ENCODE results near the gene CREB5. TPM values are rescaled to one million over a fixed set of nuclear protein-coding genes. Genes with fewer than 3 reads are reported as not detected.
A peak's percentile ranks its signal among the peaks of the same experiment; 100 is the strongest.

CREB5 gene
- total and polyA plus RNA-seq, 2 experiments from 2014 or later = 2.4 to 4.4 TPM

DNA sequence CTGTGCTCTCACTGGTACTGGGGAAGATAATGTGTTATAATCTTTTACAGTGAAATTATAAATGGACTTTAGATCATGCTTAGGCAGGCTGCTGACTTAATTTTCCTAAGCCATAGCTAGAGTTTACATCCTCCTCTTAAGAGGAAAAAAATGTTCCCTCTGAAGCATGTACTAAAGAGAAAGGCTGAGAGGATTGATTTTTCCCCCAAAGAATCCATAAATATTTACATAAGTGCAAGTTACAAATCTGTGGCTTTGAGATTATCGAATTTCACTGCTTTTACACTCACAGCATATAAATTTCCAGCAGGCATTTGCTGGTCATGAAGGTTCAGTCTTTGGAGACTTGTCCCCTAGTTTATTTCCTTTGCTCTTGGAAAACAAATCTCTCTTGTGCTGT is 43.7 kb downstream of the CREB5 start:
- Histone ChIP-seq H3K4me1 (ENCODE audit: insufficient read depth) (peaks cover 18% of the 10 kb centered on the region), H3K79me2 (replicated peaks; ENCODE audit: insufficient read depth) (no peaks in the 10 kb centered on the region), H2AFZ (peak overlapping the region; percentile 4; the same call in 1 of the 2 replicates), H3K4me2 (peak overlapping the region; percentile 68; the same call in 1 of the 2 replicates), H3K36me3 (ENCODE audit: insufficient read depth) (no peaks in the 10 kb centered on the region), H3K27me3 (ENCODE audit: insufficient read depth) (no peaks in the 10 kb centered on the region), H3F3A (replicated peaks; ENCODE audit: low read depth) (no peaks in the 10 kb centered on the region), H3K27ac (ENCODE audit: low read depth) (no peak overlapping the region), H3K4me3 (no peak overlapping the region), H4K20me1 (replicated peaks; ENCODE audit: insufficient read depth) (no peaks in the 10 kb centered on the region), H3K9me2 (ENCODE audit: insufficient read depth) (no peaks in the 10 kb centered on the region)
- Mint-ChIP-seq H3K9me3 (no peaks in the 10 kb centered on the region), H3K36me3 (ENCODE audit: low read depth) (no peaks in the 10 kb centered on the region), H3K27ac (no peak overlapping the region), H3K27me3 (ENCODE audit: insufficient read depth, low read depth, poor library complexity) (peaks cover 3% of the 10 kb centered on the region), H3K4me3 (no peak overlapping the region), H3K4me1 (peaks cover 20% of the 10 kb centered on the region)
- ATAC-seq (no peak), DNase-seq (ENCODE audit: low spot score) (no peak)
- TF ChIP-seq EZH2 (IDR thresholded peaks at IDR 0.05; ENCODE audit: low read depth, unreplicated experiment) = no peak
- TF ChIP-seq, protein P1, sequence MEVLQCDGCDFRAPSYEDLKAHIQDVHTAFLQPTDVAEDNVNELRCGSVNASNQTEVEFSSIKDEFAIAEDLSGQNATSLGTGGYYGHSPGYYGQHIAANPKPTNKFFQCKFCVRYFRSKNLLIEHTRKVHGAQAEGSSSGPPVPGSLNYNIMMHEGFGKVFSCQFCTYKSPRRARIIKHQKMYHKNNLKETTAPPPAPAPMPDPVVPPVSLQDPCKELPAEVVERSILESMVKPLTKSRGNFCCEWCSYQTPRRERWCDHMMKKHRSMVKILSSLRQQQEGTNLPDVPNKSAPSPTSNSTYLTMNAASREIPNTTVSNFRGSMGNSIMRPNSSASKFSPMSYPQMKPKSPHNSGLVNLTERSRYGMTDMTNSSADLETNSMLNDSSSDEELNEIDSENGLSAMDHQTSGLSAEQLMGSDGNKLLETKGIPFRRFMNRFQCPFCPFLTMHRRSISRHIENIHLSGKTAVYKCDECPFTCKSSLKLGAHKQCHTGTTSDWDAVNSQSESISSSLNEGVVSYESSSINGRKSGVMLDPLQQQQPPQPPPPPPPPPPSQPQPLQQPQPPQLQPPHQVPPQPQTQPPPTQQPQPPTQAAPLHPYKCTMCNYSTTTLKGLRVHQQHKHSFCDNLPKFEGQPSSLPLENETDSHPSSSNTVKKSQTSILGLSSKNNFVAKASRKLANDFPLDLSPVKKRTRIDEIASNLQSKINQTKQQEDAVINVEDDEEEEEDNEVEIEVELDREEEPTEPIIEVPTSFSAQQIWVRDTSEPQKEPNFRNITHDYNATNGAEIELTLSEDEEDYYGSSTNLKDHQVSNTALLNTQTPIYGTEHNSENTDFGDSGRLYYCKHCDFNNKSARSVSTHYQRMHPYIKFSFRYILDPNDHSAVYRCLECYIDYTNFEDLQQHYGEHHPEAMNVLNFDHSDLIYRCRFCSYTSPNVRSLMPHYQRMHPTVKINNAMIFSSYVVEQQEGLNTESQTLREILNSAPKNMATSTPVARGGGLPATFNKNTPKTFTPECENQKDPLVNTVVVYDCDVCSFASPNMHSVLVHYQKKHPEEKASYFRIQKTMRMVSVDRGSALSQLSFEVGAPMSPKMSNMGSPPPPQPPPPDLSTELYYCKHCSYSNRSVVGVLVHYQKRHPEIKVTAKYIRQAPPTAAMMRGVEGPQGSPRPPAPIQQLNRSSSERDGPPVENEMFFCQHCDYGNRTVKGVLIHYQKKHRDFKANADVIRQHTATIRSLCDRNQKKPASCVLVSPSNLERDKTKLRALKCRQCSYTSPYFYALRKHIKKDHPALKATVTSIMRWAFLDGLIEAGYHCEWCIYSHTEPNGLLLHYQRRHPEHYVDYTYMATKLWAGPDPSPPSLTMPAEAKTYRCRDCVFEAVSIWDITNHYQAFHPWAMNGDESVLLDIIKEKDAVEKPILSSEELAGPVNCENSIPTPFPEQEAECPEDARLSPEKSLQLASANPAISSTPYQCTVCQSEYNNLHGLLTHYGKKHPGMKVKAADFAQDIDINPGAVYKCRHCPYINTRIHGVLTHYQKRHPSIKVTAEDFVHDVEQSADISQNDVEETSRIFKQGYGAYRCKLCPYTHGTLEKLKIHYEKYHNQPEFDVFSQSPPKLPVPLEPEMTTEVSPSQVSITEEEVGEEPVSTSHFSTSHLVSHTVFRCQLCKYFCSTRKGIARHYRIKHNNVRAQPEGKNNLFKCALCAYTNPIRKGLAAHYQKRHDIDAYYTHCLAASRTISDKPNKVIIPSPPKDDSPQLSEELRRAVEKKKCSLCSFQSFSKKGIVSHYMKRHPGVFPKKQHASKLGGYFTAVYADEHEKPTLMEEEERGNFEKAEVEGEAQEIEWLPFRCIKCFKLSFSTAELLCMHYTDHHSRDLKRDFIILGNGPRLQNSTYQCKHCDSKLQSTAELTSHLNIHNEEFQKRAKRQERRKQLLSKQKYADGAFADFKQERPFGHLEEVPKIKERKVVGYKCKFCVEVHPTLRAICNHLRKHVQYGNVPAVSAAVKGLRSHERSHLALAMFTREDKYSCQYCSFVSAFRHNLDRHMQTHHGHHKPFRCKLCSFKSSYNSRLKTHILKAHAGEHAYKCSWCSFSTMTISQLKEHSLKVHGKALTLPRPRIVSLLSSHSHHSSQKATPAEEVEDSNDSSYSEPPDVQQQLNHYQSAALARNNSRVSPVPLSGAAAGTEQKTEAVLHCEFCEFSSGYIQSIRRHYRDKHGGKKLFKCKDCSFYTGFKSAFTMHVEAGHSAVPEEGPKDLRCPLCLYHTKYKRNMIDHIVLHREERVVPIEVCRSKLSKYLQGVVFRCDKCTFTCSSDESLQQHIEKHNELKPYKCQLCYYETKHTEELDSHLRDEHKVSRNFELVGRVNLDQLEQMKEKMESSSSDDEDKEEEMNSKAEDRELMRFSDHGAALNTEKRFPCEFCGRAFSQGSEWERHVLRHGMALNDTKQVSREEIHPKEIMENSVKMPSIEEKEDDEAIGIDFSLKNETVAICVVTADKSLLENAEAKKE (CRISPR knock-in tag; IDR thresholded peaks at IDR 0.05) = no peak
- TF ChIP-seq POLR2AphosphoS5 (IDR thresholded peaks at IDR 0.05; ENCODE audit: low read depth) = no peak
- TF ChIP-seq, protein P2, sequence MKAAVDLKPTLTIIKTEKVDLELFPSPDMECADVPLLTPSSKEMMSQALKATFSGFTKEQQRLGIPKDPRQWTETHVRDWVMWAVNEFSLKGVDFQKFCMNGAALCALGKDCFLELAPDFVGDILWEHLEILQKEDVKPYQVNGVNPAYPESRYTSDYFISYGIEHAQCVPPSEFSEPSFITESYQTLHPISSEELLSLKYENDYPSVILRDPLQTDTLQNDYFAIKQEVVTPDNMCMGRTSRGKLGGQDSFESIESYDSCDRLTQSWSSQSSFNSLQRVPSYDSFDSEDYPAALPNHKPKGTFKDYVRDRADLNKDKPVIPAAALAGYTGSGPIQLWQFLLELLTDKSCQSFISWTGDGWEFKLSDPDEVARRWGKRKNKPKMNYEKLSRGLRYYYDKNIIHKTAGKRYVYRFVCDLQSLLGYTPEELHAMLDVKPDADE (IDR thresholded peaks at IDR 0.05) = no peak
- TF ChIP-seq NANOG (IDR thresholded peaks at IDR 0.05; ENCODE audit: borderline replicate concordance) = no peak
- TF ChIP-seq, protein P3, sequence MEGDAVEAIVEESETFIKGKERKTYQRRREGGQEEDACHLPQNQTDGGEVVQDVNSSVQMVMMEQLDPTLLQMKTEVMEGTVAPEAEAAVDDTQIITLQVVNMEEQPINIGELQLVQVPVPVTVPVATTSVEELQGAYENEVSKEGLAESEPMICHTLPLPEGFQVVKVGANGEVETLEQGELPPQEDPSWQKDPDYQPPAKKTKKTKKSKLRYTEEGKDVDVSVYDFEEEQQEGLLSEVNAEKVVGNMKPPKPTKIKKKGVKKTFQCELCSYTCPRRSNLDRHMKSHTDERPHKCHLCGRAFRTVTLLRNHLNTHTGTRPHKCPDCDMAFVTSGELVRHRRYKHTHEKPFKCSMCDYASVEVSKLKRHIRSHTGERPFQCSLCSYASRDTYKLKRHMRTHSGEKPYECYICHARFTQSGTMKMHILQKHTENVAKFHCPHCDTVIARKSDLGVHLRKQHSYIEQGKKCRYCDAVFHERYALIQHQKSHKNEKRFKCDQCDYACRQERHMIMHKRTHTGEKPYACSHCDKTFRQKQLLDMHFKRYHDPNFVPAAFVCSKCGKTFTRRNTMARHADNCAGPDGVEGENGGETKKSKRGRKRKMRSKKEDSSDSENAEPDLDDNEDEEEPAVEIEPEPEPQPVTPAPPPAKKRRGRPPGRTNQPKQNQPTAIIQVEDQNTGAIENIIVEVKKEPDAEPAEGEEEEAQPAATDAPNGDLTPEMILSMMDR (conservative IDR thresholded peaks at IDR 0.05; ENCODE audit: low read depth in 2 of 2) = no peak
- TF ChIP-seq, protein P4, sequence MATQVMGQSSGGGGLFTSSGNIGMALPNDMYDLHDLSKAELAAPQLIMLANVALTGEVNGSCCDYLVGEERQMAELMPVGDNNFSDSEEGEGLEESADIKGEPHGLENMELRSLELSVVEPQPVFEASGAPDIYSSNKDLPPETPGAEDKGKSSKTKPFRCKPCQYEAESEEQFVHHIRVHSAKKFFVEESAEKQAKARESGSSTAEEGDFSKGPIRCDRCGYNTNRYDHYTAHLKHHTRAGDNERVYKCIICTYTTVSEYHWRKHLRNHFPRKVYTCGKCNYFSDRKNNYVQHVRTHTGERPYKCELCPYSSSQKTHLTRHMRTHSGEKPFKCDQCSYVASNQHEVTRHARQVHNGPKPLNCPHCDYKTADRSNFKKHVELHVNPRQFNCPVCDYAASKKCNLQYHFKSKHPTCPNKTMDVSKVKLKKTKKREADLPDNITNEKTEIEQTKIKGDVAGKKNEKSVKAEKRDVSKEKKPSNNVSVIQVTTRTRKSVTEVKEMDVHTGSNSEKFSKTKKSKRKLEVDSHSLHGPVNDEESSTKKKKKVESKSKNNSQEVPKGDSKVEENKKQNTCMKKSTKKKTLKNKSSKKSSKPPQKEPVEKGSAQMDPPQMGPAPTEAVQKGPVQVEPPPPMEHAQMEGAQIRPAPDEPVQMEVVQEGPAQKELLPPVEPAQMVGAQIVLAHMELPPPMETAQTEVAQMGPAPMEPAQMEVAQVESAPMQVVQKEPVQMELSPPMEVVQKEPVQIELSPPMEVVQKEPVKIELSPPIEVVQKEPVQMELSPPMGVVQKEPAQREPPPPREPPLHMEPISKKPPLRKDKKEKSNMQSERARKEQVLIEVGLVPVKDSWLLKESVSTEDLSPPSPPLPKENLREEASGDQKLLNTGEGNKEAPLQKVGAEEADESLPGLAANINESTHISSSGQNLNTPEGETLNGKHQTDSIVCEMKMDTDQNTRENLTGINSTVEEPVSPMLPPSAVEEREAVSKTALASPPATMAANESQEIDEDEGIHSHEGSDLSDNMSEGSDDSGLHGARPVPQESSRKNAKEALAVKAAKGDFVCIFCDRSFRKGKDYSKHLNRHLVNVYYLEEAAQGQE (IDR thresholded peaks at IDR 0.05; ENCODE audit: unreplicated experiment) = no peak
- no peak for TF ChIP-seq ZNF114 (CRISPR knock-in tag; IDR thresholded peaks at IDR 0.05)
- no peak for TF ChIP-seq CREB1 (CRISPR knock-in tag; IDR thresholded peaks at IDR 0.05; ENCODE audit: low read depth)
- no peak for TF ChIP-seq EZH2phosphoT487 (IDR thresholded peaks at IDR 0.05; ENCODE audit: unreplicated experiment)
- no peak for TF ChIP-seq ZNF331 (CRISPR knock-in tag; IDR thresholded peaks at IDR 0.05; ENCODE audit: low read depth)
- no peak for TF ChIP-seq JUNB (IDR thresholded peaks at IDR 0.05; ENCODE audit: unreplicated experiment)
- TF ChIP-seq STAT1 (IDR thresholded peaks at IDR 0.05; ENCODE audit: unreplicated experiment) = no peak
